ENCODE measurements around the gene HMX1. TPM values are rescaled to one million over a fixed set of nuclear protein-coding genes. Genes with fewer than 3 reads are reported as not detected.
A peak's percentile ranks its signal among the peaks of the same experiment; 100 is the strongest.

HMX1 gene
- total RNA-seq, 4 donors from 2014 or later, result 0.19 TPM; not detected in 3

GRCh38 chr4:8858701-8859210 is 12.9 kb downstream of the HMX1 start:
- Histone ChIP-seq H3K4me1 (peaks cover 13 to 52% (median 23%) of the 10 kb centered on the region in 3 donors), H3K4me3 (no peak overlapping the region), H3K27ac (no peak overlapping the region), H3K9me3 (no peaks in the 10 kb centered on the region), H3K36me3 (no peaks in the 10 kb centered on the region), H3K27me3 (peaks cover 37 to 100% (median 59%) of the 10 kb centered on the region in 4 donors)
- intact Hi-C loops (cut with DNase I), result no loop called here
- DNase-seq, result no peak
- TF ChIP-seq CTCF (IDR thresholded peaks at IDR 0.05) (no peak), POLR2A (IDR thresholded peaks at IDR 0.05) (no peak)
- WGBS, 2 donors, result 18% methylated on average over 11 of the region's 19 CpGs; no CpG with 5 or more reads in 1 of the 2 donors

GRCh38 chr4:8857766-8858700 is 13.6 kb downstream of the HMX1 start:
- Histone ChIP-seq H3K27ac (no peak overlapping the region), H3K27me3 (peaks cover 37 to 100% (median 57%) of the 10 kb centered on the region in 4 donors), H3K36me3 (no peaks in the 10 kb centered on the region), H3K4me1 (peaks cover 13 to 48% (median 23%) of the 10 kb centered on the region in 3 donors), H3K9me3 (peaks cover 0 to 4% (median under 1%) of the 10 kb centered on the region in 3 donors), H3K4me3 (peak overlapping the region in 3 of 4 donors; percentile 3 to 55 (median 35))
- no peak for DNase-seq
- intact Hi-C loops (cut with DNase I), result no loop called here
- TF ChIP-seq CTCF (IDR thresholded peaks at IDR 0.05) (no peak), POLR2A (IDR thresholded peaks at IDR 0.05) (no peak)
- 3 to 7% methylated on average over 39 to 54 of the region's 74 CpGs for WGBS, 2 donors

- Histone ChIP-seq H3K27ac (no peak overlapping the region), H3K9me3 (peaks cover 0 to 7% (median 6%) of the 10 kb centered on the region in 3 donors), H3K4me3 (peak overlapping the region in 3 of 4 donors; percentile 3 to 55 (median 35)), H3K27me3 (peaks cover 35 to 100% (median 51%) of the 10 kb centered on the region in 4 donors), H3K36me3 (no peaks in the 10 kb centered on the region), H3K4me1 (peaks cover 13 to 44% (median 23%) of the 10 kb centered on the region in 3 donors)
- no peak for DNase-seq
- WGBS, 2 donors, result 6 to 7% methylated on average over 19 to 25 of the region's 51 CpGs
- intact Hi-C loops (cut with DNase I), result no loop called here
- TF ChIP-seq CTCF (IDR thresholded peaks at IDR 0.05), result no peak
- TF ChIP-seq POLR2A (IDR thresholded peaks at IDR 0.05), result no peak
These were observed 14.6 kb downstream of the HMX1 start for GRCh38 chr4:8856835-8857621.

- WGBS, 2 donors, result 8 to 10% methylated on average over 6 to 7 of the region's 9 CpGs
- intact Hi-C loops (cut with DNase I), result no loop called here
- Histone ChIP-seq H3K9me3 (peaks cover 0 to 7% (median 6%) of the 10 kb centered on the region in 3 donors), H3K27me3 (peaks cover 28 to 100% (median 45%) of the 10 kb centered on the region in 4 donors), H3K27ac (no peak overlapping the region), H3K36me3 (no peaks in the 10 kb centered on the region), H3K4me3 (no peak overlapping the region), H3K4me1 (peaks cover 13 to 32% (median 13%) of the 10 kb centered on the region in 3 donors)
- DNase-seq, result no peak
- no peak for TF ChIP-seq CTCF (IDR thresholded peaks at IDR 0.05)
- TF ChIP-seq POLR2A (IDR thresholded peaks at IDR 0.05), result no peak
These were observed 15.8 kb downstream of the HMX1 start for GRCh38 chr4:8855818-8856245.
